ENCODE results near the gene IL13RA2. TPM values are rescaled to one million over a fixed set of nuclear protein-coding genes. Genes with fewer than 3 reads are reported as not detected.

The IL13RA2 gene
- total RNA-seq, 2 experiments from 2014 or later, result not detected

DNA sequence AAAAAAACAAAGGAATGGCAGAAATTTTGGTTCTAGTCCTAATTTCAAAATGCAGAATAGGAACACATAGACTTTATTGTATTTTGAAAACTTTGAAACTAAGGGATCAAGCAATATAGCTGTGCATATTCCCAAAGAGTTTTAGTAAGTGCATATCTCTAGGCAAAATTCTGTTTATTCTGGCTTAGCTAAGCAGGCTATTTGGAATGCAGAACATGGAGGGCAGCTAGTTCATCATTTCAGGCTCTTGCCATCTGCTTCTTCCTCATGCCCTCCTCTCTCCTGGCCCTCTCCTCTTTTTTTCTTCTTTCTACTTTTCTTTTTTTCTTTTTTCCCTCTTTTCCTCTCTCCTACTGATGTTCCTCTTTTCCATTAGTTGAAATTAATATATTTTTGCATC is 12.0 kb upstream of the IL13RA2 start:
- H3K9me3 Mint-ChIP-seq, result no peaks in the 10 kb centered on the region
- no peaks in the 10 kb centered on the region for H3K36me3 Mint-ChIP-seq (ENCODE audit: low read depth)
- no peaks in the 10 kb centered on the region for H3K27me3 Mint-ChIP-seq
- POLR2A ChIA-PET, result no interaction called here
- H3K27ac Mint-ChIP-seq, result no peak overlapping the region
- CTCF ChIA-PET, result no interaction called here
- no peak overlapping the region for H3K4me3 Mint-ChIP-seq
- H3K4me1 Mint-ChIP-seq, result no peaks in the 10 kb centered on the region
- DNase-seq, result no peak

DNA sequence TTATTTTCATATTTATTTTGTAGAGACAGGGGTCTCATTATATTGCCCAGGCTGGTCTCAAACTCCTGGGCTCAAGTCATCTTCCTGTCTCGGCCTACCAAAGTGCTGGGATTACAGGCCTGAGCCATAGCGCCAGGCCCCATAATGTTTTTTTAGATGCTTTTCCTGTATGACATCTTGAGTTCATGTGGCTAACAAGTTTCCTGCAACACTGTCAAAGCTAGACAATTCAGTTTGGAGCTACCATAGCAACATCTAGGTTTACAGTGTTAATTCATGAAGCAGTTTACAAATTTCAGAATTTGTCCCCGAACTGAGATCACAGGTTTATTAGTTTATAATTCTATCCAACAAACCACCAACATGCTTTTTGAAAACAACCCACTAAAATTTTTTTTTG is 6.4 kb upstream of the IL13RA2 start:
- CTCF ChIA-PET, result no interaction called here
- H3K4me3 Mint-ChIP-seq, result no peak overlapping the region
- no peaks in the 10 kb centered on the region for H3K9me3 Mint-ChIP-seq
- no peaks in the 10 kb centered on the region for H3K27me3 Mint-ChIP-seq
- no peak for DNase-seq
- no peak overlapping the region for H3K27ac Mint-ChIP-seq
- H3K4me1 Mint-ChIP-seq, result no peaks in the 10 kb centered on the region
- H3K36me3 Mint-ChIP-seq (ENCODE audit: low read depth), result no peaks in the 10 kb centered on the region
- POLR2A ChIA-PET, result no interaction called here

DNA sequence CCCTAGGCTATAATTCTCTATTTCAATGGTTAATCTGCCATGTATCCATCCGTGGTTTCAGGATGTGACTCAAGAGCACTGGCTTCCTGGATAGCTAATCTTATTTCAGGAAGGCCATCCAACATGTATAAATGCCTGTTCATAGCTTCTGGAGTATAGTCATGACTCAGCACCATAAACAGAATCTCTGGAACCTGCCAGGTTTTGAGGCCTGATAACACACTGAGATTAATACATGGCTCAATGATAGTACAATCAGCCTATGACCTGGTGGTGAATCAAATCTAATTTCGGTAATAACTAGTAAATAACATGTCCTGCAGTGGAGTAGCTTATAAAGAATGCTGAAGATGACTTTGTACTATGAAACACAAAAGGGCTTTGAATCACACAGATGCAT is 5.7 kb upstream of the IL13RA2 start:
- Mint-ChIP-seq H3K27me3 (no peaks in the 10 kb centered on the region), H3K36me3 (ENCODE audit: low read depth) (no peaks in the 10 kb centered on the region), H3K9me3 (no peaks in the 10 kb centered on the region), H3K4me3 (no peak overlapping the region), H3K4me1 (no peaks in the 10 kb centered on the region), H3K27ac (no peak overlapping the region)
- no peak for DNase-seq
- CTCF ChIA-PET, result no interaction called here
- POLR2A ChIA-PET, result no interaction called here

DNA sequence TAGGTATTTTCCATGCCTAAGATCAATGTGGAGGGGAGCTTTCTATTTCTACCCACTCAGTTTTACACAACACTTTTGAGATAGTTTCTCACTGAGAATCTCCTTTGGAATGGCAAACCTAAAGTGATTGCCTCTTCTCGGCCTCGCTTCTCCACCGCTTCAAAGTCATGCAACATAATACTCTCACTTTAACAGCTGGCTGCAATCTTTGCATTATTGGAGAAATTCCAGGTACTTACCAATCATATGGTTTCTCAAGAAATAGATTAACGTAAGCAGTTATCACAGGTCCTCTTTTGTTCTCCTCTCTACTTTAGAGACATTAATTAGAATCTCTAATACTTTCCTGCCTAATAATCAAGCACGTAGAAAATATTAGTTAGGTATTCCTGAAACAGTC is 3.7 kb upstream of the IL13RA2 start:
- H3K36me3 Mint-ChIP-seq (ENCODE audit: low read depth), result no peaks in the 10 kb centered on the region
- no peak overlapping the region for H3K4me3 Mint-ChIP-seq
- H3K9me3 Mint-ChIP-seq, result no peaks in the 10 kb centered on the region
- ChIA-PET POLR2A (interaction anchor here (0.6 kb wide), 1 partner anchor 29 kb away, joined by 3 read pairs; no protein-coding TSS in a partner anchor), CTCF (no interaction called here)
- no peaks in the 10 kb centered on the region for H3K27me3 Mint-ChIP-seq
- H3K4me1 Mint-ChIP-seq, result no peaks in the 10 kb centered on the region
- no peak for DNase-seq
- H3K27ac Mint-ChIP-seq, result no peak overlapping the region

DNA sequence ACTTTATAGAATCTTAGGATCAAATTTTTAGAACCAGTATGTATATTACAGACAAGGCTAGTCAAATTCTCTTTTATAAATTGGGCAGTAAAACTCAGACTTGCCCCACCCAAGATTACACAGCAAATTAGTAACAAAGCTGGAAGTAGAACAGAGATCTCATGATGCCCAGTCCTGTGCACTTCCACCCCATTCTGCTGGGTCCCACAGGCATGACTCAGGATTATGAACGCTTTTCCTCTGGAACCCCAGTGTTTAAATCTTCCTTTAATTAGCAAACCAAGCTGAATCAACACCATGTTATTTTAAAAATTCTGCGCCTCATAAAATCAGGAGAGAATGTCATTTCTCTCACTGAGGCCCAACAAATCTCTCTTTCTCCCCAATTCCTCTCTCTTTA is 1.5 kb upstream of the IL13RA2 start:
- no peaks in the 10 kb centered on the region for H3K4me1 Mint-ChIP-seq
- H3K27ac Mint-ChIP-seq, result no peak overlapping the region
- H3K36me3 Mint-ChIP-seq (ENCODE audit: low read depth), result no peaks in the 10 kb centered on the region
- ChIA-PET CTCF (no interaction called here), POLR2A (no interaction called here)
- DNase-seq, result no peak
- H3K27me3 Mint-ChIP-seq, result no peaks in the 10 kb centered on the region
- no peaks in the 10 kb centered on the region for H3K9me3 Mint-ChIP-seq
- H3K4me3 Mint-ChIP-seq, result no peak overlapping the region

DNA sequence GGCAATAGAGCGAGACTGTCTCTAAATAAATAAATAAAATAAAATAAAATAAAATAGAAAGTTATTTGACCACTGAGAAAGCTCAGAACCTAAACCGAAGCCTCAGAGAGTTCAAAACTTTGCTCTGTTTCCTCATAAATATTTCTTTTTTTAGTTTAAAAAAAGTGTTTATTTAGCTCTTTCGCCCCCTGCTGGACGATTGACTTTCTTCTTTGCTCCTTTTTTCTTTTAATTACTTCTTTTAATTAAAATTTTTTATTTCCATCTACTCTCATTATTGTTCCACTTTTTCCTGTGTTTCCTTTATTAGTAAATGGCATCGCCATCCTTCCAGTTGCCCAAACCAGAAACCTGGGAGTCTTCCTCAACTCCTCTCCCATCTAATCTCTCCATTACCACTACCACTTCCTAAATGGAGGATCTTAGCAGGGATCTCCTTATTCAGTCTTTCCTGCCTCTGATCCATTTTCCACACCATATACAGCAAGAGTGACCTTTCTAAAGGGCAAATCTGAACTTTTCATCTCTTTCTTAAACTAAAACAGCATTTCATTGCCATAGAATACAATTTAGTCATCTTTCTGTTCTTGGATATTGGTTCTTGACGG is 728 bp upstream of the IL13RA2 start:
- no peaks in the 10 kb centered on the region for H3K36me3 Mint-ChIP-seq (ENCODE audit: low read depth)
- no peak overlapping the region for H3K4me3 Mint-ChIP-seq
- H3K4me1 Mint-ChIP-seq, result no peaks in the 10 kb centered on the region
- ChIA-PET CTCF (no interaction called here), POLR2A (no interaction called here)
- H3K27me3 Mint-ChIP-seq, result no peaks in the 10 kb centered on the region
- no peak for DNase-seq
- H3K9me3 Mint-ChIP-seq, result no peaks in the 10 kb centered on the region
- no peak overlapping the region for H3K27ac Mint-ChIP-seq

DNA sequence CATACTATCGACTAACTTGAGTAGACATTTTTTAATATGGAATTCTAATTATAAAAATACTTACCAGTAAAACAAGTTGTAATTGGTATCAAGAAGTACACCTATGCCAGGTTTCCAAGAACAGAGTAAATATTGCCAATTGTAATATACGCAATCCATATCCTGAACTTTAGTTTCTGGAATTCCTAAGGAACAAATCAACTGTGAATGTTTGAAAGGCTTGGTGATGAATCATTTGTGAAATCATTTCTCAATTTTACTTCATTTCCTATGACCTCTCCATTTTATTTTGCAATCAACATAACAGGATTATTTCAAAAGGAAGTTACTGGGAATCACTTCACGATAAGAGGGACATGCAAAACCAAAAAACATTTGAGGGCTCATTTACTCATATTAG is 3.7 kb downstream of the IL13RA2 start:
- no peak overlapping the region for H3K4me3 Mint-ChIP-seq
- DNase-seq, result no peak
- no peaks in the 10 kb centered on the region for H3K36me3 Mint-ChIP-seq (ENCODE audit: low read depth)
- H3K27ac Mint-ChIP-seq, result no peak overlapping the region
- ChIA-PET POLR2A (no interaction called here), CTCF (no interaction called here)
- H3K9me3 Mint-ChIP-seq, result no peaks in the 10 kb centered on the region
- H3K27me3 Mint-ChIP-seq, result no peaks in the 10 kb centered on the region
- H3K4me1 Mint-ChIP-seq, result no peaks in the 10 kb centered on the region

DNA sequence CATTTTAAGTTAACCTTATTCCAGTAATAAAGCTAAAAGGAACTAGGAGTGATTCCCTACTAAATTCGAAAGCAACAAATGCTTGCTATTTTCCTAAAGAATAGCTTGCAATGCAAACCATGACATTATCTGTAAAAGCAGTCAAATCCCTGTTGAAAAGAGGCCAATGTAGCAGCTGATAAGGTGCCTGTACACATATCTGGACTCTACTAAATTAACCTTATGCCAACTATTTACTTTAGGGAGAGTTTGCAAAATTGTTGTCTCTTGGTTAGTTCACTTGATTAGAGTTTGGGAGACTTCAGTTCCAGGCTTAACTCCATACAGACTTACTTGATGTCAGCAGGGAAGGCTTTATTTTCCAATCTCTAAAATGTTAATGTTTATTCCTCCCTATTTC is 6.0 kb downstream of the IL13RA2 start:
- DNase-seq, result no peak
- Mint-ChIP-seq H3K9me3 (no peaks in the 10 kb centered on the region), H3K4me1 (no peaks in the 10 kb centered on the region), H3K27me3 (no peaks in the 10 kb centered on the region), H3K4me3 (no peak overlapping the region), H3K27ac (no peak overlapping the region), H3K36me3 (ENCODE audit: low read depth) (no peaks in the 10 kb centered on the region)
- CTCF ChIA-PET, result no interaction called here
- POLR2A ChIA-PET, result no interaction called here

DNA sequence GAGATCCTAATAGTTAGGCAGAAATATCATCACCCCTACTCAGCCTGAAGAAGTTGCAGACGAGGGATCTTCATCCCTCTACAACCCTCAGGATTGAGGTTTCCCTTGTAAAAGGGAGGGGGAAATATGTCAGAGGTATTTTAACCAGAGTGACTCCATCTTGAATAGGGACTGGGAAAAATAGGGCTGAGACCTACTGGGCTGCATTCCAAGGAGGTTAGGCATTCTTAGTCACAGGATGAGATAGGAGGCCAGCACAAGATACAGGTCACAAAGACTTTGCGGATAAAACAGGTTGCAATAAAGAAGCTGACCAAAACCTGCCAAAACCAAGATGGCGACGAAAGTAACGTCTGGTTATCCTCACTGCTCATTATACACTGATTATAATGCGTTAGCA is 17.5 kb downstream of the IL13RA2 start:
- POLR2A ChIA-PET, result no interaction called here

DNA sequence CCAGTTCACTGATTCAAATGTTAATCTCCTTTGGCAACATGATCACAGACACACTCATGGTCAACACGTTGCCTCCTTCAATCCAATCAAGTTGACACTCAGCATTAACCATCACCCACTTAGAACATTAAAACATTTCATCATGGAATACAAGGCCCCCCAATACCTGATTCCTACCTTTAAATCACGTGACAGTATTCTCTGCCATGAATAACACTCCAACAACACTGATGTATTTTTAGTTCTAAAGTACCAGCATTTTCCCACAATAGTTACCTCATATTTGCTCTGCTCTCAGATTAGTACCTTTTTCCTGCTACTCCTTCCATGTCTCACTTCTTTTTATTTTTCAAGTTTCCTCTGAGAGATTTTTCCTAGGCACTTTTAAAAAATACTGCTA is 19.6 kb downstream of the IL13RA2 start:
- Mint-ChIP-seq H3K9me3 (no peaks in the 10 kb centered on the region), H3K36me3 (ENCODE audit: low read depth) (no peaks in the 10 kb centered on the region), H3K27ac (no peak overlapping the region), H3K27me3 (no peaks in the 10 kb centered on the region), H3K4me3 (no peak overlapping the region), H3K4me1 (no peaks in the 10 kb centered on the region)
- DNase-seq, result no peak
- CTCF ChIA-PET, result no interaction called here
- POLR2A ChIA-PET, result no interaction called here

More for the DNA sequence above, 17.5 kb downstream of the IL13RA2 start:
- Mint-ChIP-seq H3K4me3 (no peak overlapping the region), H3K9me3 (peaks cover 4% of the 10 kb centered on the region), H3K4me1 (no peaks in the 10 kb centered on the region), H3K36me3 (ENCODE audit: low read depth) (no peaks in the 10 kb centered on the region), H3K27ac (no peak overlapping the region), H3K27me3 (no peaks in the 10 kb centered on the region)
- CTCF ChIA-PET, result no interaction called here
- no peak for DNase-seq

DNA sequence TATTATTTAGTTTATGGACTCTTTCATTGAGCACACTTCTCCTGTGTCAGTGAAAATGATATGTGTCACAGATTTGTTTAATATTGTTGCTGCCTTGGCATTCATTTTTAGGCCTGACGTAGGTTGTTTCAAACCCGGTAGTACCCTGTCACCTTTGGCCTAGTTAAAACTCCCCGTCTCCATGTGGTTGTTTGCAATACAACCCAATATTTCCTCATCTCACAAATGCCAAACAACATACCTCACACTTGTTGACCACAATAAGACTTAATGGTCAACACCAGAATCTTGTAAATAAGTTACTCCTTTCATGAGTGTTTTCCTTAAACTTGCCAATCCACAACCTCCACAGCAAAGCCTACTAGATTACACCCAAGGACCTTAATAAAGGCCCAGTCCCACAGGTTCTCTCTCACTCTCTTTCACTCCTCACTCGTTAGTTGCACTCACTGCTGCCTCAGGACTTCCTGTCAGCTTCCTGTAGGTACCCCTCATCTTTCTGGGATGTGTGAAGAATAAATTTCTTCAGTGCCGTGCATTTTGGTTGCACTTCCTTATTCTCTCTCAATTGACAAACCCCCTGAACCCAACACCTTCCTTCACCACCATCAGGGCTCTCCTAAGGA is 31.3 kb downstream of the IL13RA2 start:
- no peak for DNase-seq
- Mint-ChIP-seq H3K27me3 (no peaks in the 10 kb centered on the region), H3K27ac (no peak overlapping the region), H3K9me3 (no peaks in the 10 kb centered on the region), H3K36me3 (ENCODE audit: low read depth) (no peaks in the 10 kb centered on the region), H3K4me3 (no peak overlapping the region), H3K4me1 (no peaks in the 10 kb centered on the region)
- POLR2A ChIA-PET, result no interaction called here
- CTCF ChIA-PET, result no interaction called here

DNA sequence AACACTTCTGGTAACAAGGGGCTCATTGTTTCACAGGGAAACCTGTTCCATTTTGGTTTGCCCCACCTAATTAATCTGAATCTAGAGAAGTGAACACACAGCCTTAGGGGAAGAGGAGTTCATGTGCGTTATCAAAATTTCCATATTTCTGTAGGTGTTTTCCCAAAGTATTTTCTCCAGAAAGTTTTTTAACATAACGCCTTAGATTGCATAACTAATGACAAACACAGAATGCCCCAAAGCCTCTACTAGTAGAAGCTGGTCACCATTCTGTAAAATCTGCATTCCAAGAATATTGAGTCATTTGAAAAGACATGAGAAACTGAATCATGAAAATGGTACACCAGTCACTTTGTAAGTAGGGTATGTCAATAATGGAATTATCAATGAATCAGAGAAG is 41.1 kb downstream of the IL13RA2 start:
- Mint-ChIP-seq H3K27me3 (no peaks in the 10 kb centered on the region), H3K4me3 (no peak overlapping the region), H3K27ac (no peak overlapping the region), H3K9me3 (no peaks in the 10 kb centered on the region), H3K4me1 (no peaks in the 10 kb centered on the region), H3K36me3 (ENCODE audit: low read depth) (no peaks in the 10 kb centered on the region)
- DNase-seq, result no peak
- CTCF ChIA-PET, result no interaction called here
- POLR2A ChIA-PET, result no interaction called here

DNA sequence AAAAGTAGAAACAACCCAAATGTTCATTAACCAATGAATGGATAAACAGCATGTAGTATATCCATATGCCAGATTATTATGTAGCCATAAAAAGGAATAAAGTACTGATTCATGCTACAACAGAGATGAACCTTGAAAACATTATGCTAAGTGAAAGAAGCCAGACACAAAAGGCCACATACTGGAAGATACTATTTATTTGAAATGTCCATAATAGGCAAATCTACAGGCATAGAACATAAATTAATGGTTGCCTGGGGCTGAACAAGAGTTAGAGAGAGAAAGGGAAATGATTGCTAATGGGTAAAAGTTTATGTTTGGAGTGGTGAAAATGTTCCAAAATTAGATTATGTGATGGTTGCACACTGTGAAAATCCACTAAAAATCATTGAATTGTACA is 44.4 kb downstream of the IL13RA2 start:
- ChIA-PET POLR2A (no interaction called here), CTCF (no interaction called here)
- Mint-ChIP-seq H3K36me3 (ENCODE audit: low read depth) (no peaks in the 10 kb centered on the region), H3K9me3 (no peaks in the 10 kb centered on the region), H3K4me3 (no peak overlapping the region), H3K4me1 (no peaks in the 10 kb centered on the region), H3K27me3 (no peaks in the 10 kb centered on the region), H3K27ac (no peak overlapping the region)
- DNase-seq, result no peak

DNA sequence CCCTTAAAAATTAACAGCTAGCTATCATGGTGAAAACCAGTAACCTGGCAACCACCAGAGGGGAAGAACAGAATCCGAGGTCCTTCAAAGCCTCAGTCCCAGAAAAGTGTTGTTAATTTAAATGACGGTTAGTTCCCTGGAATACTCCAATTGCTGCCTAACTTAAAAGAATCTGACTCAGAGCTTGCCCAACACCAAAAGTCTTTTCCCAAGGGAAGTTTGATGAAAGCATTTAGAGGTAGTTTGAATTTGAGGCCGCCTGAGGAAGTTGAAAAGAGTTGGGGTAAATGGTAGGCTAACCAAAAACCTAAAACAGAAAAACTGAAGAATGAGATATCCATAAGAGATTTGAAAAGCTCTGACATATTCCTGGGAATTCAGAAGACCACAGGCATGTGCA is 46.6 kb downstream of the IL13RA2 start:
- Mint-ChIP-seq H3K4me1 (no peaks in the 10 kb centered on the region), H3K36me3 (ENCODE audit: low read depth) (no peaks in the 10 kb centered on the region), H3K4me3 (no peak overlapping the region), H3K9me3 (no peaks in the 10 kb centered on the region), H3K27me3 (no peaks in the 10 kb centered on the region), H3K27ac (no peak overlapping the region)
- DNase-seq, result no peak
- POLR2A ChIA-PET, result no interaction called here
- CTCF ChIA-PET, result no interaction called here
